Stimulated activated CD4-positive, alpha-beta T cell treated with anti-CD3 and anti-CD28 coated beads, TNF-alpha, amount 100 ng/mL, for 4 hours (primary cell): Measurements from ENCODE around the gene IL18R1.
"Not testable (repeated sequence)": the region's sequence is repeated elsewhere in the genome, so short reads cannot be mapped to it uniquely, and the experiment has no call there.

ENCODE experiments used
- DNase-seq, 3 experiments: peaks; one replicate each; pipeline ENCODE4 v3.0.0-alpha.2; 2020; ENCODE audit warnings: low read depth in 3 of 3

Gene IL18R1

GRCh38 chr2:102355526-102356380 lies at the start of gene IL18R1:
Gene IL18R1, plus strand, starts transcription at chr2:102355796. Its CDS starts 6,865 bp downstream, at chr2:102362661.
- peak; percentile 48 to 63 (median 59) for DNase-seq

- DNase-seq = no peak
Measured at GRCh38 chr2:102306125-102306524, 49.5 kb upstream of the IL18R1 start.

- DNase-seq = no peak
Measured at GRCh38 chr2:102310964-102311640, 44.5 kb upstream of the IL18R1 start, which contains the start of gene IL1RL1. Gene IL1RL1, plus strand, starts transcription at chr2:102311563. Its CDS starts 26,702 bp downstream, at chr2:102338265.

- no peak for DNase-seq
Measured at GRCh38 chr2:102313025-102313424, 42.6 kb upstream of the IL18R1 start.

GRCh38 chr2:102313471-102313870 lies 42.1 kb upstream of the IL18R1 start:
- DNase-seq = no peak

GRCh38 chr2:102313950-102314349 lies 41.6 kb upstream of the IL18R1 start:
- no peak for DNase-seq

GRCh38 chr2:102315921-102316320 lies 39.7 kb upstream of the IL18R1 start:
- no peak for DNase-seq

- DNase-seq = no peak
Measured at GRCh38 chr2:102317715-102318114, 37.9 kb upstream of the IL18R1 start.

GRCh38 chr2:102318437-102318836 lies 37.2 kb upstream of the IL18R1 start:
- no peak for DNase-seq

- DNase-seq = no peak
Measured at GRCh38 chr2:102321941-102322719, 33.5 kb upstream of the IL18R1 start.

GRCh38 chr2:102324914-102325313 lies 30.7 kb upstream of the IL18R1 start:
- not testable (repeated sequence) for DNase-seq

GRCh38 chr2:102331311-102331980 lies 24.1 kb upstream of the IL18R1 start:
- no peak for DNase-seq

- DNase-seq = no peak
Measured at GRCh38 chr2:102334486-102334885, 21.1 kb upstream of the IL18R1 start.

- no peak for DNase-seq
Measured at GRCh38 chr2:102335871-102336366, 19.7 kb upstream of the IL18R1 start.

GRCh38 chr2:102336502-102336945 lies 19.1 kb upstream of the IL18R1 start:
- DNase-seq = no peak

- no peak for DNase-seq
Measured at GRCh38 chr2:102337012-102337411, 18.6 kb upstream of the IL18R1 start.

GRCh38 chr2:102337481-102338386 lies 17.9 kb upstream of the IL18R1 start:
- no peak for DNase-seq

GRCh38 chr2:102340778-102341177 lies 14.8 kb upstream of the IL18R1 start:
- no peak for DNase-seq

- no peak for DNase-seq
Measured at GRCh38 chr2:102342888-102343287, 12.7 kb upstream of the IL18R1 start.

- DNase-seq = no peak
Measured at GRCh38 chr2:102344397-102344796, 11.2 kb upstream of the IL18R1 start.
